ENCODE measurements around the gene KCNE3.
"Not testable (repeated sequence)": the region's sequence is repeated elsewhere in the genome, so short reads cannot be mapped to it uniquely, and the experiment has no call there.

The KCNE3 gene

DNA sequence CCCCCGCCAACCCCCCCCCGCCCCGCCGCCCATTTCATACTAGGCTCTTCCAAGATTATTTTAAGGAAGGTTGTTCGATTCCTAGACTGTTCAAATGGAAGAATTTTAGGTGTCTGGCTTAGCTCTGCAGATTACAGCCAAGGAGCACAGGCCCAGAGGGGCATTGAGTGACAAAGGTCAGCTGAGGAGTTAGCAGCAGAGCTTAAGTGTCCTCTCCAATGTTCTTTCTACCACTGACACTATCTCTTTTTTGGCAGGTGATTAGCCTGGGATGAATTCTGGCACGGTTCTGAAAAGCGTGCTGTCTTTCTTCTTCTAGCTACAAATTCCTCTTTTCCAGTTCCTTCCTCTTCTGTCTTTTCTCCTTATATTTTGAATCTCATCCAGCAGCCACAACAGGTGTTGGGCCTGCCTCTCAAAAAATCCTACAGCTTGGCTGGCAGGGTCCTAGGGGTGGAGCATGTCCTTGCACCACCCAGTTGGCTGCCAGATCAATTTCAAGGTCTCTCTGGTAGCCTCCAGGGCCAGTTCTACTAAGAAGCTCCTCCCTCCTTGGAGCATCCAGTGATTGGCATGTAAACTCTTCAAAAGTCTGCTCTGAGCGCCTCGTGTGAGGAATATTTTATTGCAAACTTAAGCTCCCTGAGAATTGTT lies 23.0 kb downstream of the KCNE3 start:
- no peak for DNase-seq

GRCh38 chr11:74443071-74443864 lies 24.1 kb downstream of the KCNE3 start:
- peak; percentile 20 for DNase-seq

DNA sequence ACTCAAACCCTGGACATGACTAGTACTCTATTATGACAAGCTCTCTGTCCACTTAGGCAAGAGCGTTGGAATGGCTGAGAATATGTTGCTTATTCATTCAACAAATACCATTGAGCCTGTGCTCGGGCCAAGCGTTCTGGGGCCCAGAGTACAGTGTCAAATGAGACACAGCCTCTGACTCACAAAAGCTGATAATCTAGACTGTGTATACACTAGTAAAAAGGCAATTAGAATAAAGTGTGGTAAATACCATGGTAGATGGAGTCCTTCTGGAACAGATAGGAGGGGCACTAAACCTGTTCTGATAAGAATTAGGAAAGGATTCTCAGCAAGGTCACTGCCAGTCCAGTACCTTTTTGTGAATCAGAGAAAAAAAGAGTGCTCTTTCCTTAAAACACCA lies 24.7 kb downstream of the KCNE3 start:
- DNase-seq = no peak

DNA sequence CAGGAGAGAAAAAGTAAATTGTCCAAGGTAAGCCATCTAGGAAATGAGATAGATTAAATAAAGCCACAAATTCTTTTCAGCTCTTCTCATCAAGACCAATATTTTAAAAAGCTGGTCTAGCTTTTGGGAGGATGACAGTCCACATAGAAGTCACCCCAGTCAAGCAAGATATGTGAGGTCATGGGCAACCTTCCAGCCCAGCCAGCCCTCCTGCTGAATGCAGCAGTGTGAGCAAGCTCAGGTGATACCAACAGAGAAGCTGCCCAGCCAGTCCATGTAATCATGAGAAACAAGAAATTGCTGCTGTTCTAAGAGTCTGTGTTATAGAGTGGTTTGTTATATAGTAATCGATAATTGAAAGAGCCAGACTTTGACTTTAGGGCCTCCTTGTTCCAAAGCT lies 28.7 kb downstream of the KCNE3 start:
- no peak for DNase-seq

DNA sequence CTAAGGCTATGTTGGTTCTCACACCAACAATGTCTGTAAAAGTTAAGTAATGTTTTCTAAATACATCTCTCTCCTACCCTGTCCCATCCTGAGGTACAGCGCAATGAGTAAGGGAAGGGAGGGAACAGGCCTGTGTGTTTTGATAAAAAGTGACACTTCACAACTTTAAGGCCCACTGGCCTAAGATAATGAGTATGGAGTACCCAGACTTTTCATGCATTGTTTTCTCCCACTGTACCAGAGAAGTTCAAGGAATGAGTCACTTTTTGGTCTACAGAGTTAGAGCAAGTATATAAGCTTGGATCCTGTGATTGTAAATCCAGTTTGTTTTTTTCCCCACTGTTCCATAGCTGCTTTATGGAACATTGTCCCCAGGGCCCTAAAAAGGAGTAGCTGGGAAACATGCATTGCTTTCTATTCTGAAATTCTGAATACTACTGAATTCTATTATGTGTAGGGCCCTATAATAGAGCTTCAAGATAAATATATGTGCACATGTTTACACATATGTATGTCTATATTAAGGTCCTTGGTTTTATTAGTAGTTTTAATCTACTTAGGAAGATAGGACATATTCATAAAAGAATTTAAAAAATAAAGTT lies 29.8 kb downstream of the KCNE3 start:
- no peak for DNase-seq

DNA sequence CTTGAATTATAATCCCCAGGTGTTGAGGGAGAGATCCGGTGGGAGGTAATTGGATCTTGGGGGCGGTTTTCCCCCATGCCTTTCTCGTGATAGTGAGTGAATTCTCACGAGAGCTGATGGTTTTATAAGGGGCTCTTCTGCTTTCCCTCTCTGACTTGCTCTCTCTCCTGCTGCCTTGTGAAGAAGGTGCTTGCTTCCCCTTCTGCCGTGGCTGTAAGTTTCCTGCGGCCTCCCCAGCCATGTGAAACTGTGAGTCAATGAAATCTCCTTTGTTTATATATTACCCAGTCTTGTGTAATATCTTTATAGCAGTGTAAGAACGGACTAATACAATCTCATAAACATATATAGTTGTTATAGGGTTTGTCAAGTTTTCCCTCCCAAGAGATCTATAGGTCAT lies 32.8 kb downstream of the KCNE3 start:
- no peak for DNase-seq

DNA sequence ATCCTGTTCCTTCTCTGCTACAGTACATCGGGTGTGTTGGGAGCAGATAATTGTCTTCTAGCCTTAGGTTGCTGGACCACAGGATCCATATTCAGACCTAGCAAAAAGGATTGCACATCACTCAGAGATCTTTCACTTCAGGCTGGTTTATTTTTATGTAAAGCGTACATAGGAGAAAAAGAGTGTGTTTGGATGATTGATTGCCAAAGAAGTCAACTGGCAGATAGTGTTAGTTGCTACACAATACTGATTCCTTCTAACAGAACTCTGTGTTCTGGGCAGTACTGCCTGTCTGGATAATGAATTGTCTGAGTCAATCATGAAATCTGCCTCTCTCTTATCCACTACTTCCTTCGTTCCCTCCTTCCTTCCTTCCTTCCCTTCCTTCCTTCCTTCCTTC lies 38.1 kb downstream of the KCNE3 start:
- no peak for DNase-seq

- DNase-seq = no peak
Observed at GRCh38 chr11:74427384-74427886, 39.9 kb downstream of the KCNE3 start.

DNA sequence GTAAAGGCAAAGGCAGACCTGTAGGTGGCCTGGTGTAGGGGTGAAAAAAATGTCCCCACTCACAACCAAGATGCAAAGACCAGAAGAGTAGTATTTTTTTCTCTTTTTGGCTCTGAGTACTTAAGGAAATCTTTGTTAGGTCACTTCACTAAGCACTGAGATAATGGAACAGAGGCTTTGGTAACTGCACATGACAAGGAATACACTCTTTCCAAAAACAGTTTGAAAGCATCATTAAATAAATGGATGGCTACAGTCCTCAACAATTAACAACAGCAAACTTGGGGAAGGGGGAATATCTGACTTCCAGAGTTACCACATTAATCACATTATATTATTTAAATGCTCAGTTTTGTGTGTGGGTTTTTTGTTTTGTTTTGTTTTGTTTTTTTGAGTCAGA lies 42.2 kb downstream of the KCNE3 start:
- no peak for DNase-seq

DNA sequence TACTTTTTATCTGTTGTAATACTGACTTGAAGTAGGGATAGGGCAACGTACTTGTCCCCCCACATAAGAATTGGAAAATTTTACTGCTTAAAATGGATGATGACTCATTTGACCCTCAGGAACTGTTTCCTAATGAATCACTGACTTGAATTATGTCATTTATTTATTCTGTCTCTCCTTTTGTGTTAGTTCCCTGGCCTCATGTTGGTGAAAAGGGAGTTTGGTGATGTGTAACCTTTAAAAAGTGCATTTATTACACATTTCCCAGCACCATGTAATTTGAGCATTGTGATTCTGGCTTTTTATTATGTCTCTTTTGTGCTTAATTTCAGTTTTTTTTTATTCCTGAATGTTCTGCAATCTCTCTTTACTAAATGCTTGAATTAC lies 48.8 kb downstream of the KCNE3 start:
- no peak for DNase-seq

- DNase-seq = no peak
Observed at GRCh38 chr11:74417860-74418508, 49.4 kb downstream of the KCNE3 start.

DNA sequence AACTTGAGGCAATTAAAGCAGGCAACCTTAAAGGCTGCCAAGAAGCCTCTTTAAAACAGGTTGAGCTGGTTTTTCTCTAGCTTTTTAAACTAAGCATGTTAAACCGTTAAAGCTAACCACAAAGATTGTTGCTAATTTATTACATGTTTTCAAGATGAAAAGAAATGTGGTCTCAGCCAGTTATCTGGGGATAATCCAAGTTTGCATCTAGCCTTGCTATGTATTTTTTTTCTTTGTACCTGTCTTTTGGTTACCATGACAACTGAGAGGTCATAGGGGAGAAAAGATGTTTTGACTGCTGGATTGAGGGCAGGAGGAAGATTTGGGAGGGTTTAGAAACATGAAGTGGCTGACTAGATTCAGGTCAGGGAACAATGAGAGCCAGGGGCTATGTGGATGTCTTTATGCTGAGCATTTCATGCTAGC lies 50.0 kb downstream of the KCNE3 start:
- DNase-seq = no peak

DNA sequence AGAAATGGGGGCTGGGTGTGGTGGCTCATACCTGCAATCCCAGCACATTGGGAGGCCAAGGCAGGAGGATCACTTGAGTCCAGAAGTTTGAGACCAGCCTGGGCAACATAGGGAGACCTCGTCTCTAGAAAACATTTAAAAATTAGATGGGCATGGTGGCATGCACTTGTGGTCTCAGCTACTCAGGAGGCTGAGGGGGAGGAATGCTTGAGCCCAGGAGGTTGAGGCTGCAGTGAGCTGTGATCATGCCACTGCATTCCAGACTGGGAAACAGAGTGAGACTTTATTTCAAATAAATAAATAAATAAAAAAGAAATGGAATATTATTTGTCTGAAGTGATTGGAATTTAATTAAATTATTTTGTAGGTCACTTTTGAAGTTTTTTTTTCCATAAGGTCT lies 50.4 kb downstream of the KCNE3 start:
- not testable (repeated sequence) for DNase-seq

DNA sequence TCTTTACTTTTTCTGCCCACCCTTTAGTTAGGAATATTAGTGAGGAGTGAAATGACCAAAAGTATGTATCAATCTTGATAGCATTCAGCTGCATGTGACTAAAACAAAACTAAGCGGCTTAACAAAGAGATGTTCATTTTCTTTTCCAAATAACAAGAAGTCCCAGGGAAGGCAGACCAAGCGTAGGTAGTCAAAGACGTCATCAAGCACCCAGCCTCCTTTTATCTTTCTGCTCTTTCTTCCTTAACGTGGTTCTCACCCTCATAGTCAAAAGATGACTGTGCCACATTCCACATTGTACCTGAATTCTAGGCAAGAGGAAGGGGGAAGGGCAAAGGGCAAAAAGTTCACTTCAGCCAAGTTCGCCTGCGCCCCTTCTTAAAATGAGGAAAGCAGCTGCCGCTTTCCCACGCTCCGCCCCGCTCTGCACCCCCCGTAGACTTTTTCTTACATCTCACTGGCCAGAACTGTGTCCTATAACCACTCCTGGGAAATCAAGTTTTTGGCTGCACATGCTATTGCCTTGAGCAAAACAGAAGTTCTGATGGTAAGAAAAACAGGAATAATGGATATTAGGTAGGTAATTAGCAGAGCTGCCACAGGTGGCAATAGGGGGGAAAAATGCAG lies 54.5 kb downstream of the KCNE3 start:
- no peak for DNase-seq

- no peak for DNase-seq
Observed at GRCh38 chr11:74412321-74412720, 55.0 kb downstream of the KCNE3 start.

GRCh38 chr11:74409633-74410032 lies 57.7 kb downstream of the KCNE3 start:
- no peak for DNase-seq

All from right kidney (tissue), 1 donor.